Testis (tissue), 2 donors: ENCODE results near the gene KLHL22.

Experiments
- CTCF ChIP-seq, 3 experiments: fragments of 450-650 bp in 2 of 3; fragments of 200-600 bp in 1 of 3; sonication (generic) in 1 of 3; IDR thresholded peaks; one replicate each; pipeline ENCODE4 v1.5.1; 2016 to 2019; ENCODE audit warnings: antibody characterized with exemption in 3 of 3, mild to moderate bottlenecking in 2 of 3, moderate library complexity in 1 of 3
- POLR2A ChIP-seq: fragments of 450-650 bp; IDR thresholded peaks from one replicate; pipeline ENCODE4 v1.6.1; 2017; ENCODE audit warnings: antibody characterized with exemption, mild to moderate bottlenecking, moderate library complexity

- TF ChIP-seq CTCF (IDR thresholded peaks at IDR 0.05) = no peak
- TF ChIP-seq POLR2A = no peak
Observed at GRCh38 chr22:20440637-20441591, 54.7 kb downstream of the KLHL22 start.
